GM10248 (cell line): ENCODE measurements around the gene RSRP1.

ENCODE experiments used
- CTCF ChIA-PET: fragments of 300-600 bp; sonication (Branson Sonifier 250); formaldehyde crosslinking; extraction: SDS; loops from one replicate; lab custom pipeline; 2021; ENCODE audit warnings: antibody characterized with exemption; lab: Yijun Ruan, JAX
- POLR2A ChIA-PET: fragments of 350-650 bp; sonication (Branson Sonifier 250); formaldehyde crosslinking; extraction: SDS; loops from one replicate; lab custom pipeline; 2020; ENCODE audit warnings: antibody characterized with exemption; lab: Yijun Ruan, JAX
- DNase-seq: peaks from one replicate; pipeline ENCODE4 v3.0.0; 2012; ENCODE audit errors: extremely low spot score
- TF ChIP-seq, protein P1 (sequence below): IDR thresholded peaks from 2 replicates; pipeline ENCODE4 v1.5.1; 2012; ENCODE audit warnings: mild to moderate bottlenecking, low read depth; ENCODE audit errors: extremely low read depth, missing control alignments, control extremely low read depth

RSRP1 gene

DNA sequence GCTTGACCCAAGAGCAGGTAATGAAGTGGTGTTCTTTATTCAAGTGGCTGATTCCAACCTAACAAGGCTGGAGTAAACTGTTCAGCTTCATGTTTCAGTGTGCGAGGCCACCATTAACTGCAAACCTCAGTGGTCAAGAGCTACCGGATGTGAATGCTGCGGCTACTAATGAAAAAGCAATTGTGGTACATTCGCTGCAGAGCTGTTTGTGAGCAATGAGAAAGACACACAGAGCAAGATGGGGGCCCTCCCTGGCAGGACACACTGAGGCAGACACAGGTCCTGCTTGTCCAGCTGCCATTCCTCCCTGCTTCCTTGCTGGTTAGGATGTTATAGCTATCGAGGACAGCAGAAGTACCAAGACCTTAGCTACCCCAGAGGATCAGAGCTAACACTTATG lies 41.1 kb downstream of the RSRP1 start:
- POLR2A ChIA-PET, result no interaction called here
- CTCF ChIA-PET, result interaction anchor here (0.7 to 6.0 kb wide), 18 partner anchors 8 to 517 kb away, joined by 3 to 66 read pairs (median 7); partner anchors contain the start of gene SYF2
- TF ChIP-seq, protein P1, sequence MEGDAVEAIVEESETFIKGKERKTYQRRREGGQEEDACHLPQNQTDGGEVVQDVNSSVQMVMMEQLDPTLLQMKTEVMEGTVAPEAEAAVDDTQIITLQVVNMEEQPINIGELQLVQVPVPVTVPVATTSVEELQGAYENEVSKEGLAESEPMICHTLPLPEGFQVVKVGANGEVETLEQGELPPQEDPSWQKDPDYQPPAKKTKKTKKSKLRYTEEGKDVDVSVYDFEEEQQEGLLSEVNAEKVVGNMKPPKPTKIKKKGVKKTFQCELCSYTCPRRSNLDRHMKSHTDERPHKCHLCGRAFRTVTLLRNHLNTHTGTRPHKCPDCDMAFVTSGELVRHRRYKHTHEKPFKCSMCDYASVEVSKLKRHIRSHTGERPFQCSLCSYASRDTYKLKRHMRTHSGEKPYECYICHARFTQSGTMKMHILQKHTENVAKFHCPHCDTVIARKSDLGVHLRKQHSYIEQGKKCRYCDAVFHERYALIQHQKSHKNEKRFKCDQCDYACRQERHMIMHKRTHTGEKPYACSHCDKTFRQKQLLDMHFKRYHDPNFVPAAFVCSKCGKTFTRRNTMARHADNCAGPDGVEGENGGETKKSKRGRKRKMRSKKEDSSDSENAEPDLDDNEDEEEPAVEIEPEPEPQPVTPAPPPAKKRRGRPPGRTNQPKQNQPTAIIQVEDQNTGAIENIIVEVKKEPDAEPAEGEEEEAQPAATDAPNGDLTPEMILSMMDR, result no peak
- no peak for DNase-seq

DNA sequence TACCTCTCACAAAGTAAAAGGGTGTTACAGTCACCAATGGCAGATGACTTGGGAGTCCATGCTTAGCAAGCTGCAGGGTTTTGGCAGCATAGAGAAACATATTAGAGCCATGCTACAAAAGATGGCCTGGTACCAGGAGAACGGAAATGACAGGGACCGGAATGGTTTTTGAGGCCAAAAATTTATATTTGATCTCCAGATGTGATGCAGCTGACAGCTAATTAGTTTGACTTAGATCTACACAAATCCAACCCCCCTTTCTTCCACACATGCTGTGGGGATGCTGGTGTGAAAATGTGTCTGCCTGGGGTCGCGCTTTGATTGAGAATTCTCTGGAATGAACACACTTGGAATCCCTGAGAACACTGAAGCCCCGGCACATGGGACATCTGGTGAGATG lies 41.5 kb downstream of the RSRP1 start:
- CTCF ChIA-PET, result interaction anchor here (0.7 to 6.0 kb wide), 33 partner anchors 8 to 517 kb away, joined by 3 to 66 read pairs (median 4); partner anchors contain the start of gene SYF2
- TF ChIP-seq, protein P1, result no peak
- POLR2A ChIA-PET, result no interaction called here
- DNase-seq, result no peak

DNA sequence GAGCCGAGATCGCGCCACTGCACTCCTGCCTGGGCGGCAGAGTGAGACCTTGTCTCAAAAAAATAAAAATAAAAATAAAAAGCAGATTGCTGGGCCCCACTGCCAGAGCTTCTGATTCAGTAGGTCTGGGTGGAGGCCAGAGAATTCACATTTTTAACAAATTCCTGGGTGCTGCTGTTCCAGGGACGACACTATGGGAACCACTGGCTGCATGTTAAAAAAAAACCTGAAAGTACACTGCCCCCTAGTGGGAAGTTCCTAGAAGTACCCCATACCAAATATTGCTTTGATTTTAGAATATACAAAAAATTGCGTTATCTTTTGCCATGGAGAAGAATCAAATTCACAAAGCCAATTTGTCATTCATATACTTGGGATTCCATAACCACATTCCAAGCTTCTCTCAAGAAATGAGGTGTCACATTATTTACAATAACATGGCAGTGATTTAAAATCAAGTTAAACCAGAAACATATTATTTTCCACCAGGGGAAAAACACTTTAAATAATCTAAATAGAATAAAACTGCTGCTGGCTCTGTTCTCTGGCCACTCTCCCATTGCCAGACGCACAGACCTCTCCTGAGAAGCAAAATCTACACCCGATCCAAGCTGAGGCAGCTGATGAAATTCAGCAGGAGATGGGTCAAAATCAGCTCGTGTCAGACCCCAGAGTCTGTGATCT lies 42.3 kb downstream of the RSRP1 start:
- DNase-seq, result peak; percentile 65
- TF ChIP-seq, protein P1, result peak; percentile 42
- CTCF ChIA-PET, result interaction anchor here (0.7 to 6.0 kb wide), 37 partner anchors 8 to 516 kb away, joined by 3 to 66 read pairs (median 4); partner anchors contain the start of gene SYF2
- POLR2A ChIA-PET, result no interaction called here

DNA sequence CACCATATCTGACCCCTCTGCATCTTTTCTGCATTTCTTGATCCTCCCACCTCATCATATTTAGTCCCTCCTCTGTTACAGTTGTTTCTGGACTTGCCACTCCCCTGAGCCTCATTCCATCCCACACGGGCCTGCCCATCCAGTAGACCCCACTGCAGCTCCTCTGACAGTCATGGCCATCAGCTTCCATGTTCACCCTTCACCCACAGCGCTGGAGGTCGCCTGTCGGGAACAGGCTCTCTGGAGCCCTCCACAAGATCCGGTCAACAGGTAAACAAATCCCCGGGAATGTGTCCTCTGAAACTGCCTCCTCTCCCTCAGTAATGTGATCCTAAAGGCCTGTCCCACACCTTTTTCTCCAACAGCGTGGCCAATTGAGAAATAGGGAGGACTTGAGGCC lies 46.2 kb downstream of the RSRP1 start:
- ChIA-PET CTCF (interaction anchor here (1.4 to 1.9 kb wide), 2 partner anchors 9 to 10 kb away, joined by 3 to 5 read pairs; no protein-coding TSS in a partner anchor), POLR2A (no interaction called here)
- no peak for DNase-seq
- TF ChIP-seq, protein P1, result no peak

DNA sequence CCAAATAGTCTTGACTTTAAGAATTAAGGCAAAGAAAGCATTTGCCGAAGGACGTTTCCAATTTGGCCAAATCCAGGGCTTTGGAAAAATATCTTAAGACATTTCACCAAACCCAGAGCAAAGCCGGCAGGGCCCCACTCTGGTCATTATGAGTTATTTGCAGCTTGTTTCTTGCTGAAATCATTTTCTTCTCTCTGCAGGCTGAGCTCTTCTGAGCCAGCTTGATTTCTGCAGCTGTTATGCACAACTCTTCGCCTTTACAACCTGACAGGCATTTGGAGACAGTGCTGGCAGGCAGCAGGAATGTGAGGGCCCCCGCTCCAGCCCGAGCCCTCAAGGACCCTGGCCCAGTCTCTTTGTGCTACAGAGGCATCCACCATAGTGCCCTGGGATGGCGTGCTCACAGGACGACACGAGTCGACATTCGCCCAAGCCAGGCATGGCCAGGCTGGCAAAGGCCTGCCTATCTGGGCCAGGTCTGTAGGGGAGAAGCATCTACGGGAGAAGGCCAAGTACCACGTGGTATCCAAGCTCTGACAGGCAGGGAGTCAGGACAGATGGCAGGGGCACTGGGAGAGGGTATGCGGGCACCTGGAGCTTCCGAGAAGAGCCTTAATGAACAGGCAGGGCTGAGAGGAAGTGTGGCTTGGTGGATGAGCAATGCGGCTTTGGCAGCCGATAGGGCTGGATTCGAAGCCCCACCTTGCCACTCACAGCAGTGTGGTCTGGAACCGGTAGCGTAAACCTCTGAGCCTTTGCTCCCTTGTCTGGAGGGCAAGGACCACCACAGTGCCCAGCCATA lies 47.2 kb downstream of the RSRP1 start:
- CTCF ChIA-PET, result interaction anchor here (0.8 to 1.9 kb wide), 4 partner anchors 8 to 352 kb away, joined by 3 to 5 read pairs (median 4); no protein-coding TSS in a partner anchor
- TF ChIP-seq, protein P1, result no peak
- POLR2A ChIA-PET, result no interaction called here
- DNase-seq, result no peak

DNA sequence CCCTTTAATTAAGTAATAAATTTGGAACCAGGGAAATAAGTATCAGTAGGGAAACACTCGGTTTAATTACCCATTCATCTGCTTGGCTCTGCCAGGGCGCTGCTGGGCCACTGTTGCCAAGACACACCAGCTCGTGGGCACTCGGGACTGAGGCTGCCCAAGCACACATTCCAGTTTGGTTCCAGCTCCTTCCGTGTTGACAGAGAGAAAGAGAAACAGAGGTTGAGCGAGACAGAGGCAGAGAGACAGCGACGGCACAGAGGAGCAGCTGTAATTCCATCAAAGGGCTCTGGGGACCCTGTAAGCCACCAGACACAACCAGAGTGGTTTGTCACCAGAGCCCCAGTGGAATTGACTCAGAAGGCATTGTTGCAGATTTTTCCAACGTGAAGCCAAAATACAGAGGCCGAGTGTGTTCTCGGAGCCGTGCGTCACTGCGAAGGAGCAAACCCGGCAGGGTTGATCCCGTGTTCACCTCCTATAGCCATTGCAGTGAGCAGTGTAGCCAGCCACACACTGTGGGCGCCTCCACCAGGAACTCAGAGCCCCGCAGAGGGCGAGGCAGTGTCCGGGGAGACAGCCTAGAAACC lies 48.5 kb downstream of the RSRP1 start:
- POLR2A ChIA-PET, result no interaction called here
- CTCF ChIA-PET, result interaction anchor here (1.0 to 1.9 kb wide), 3 partner anchors 8 to 17 kb away, joined by 3 to 9 read pairs (median 5); no protein-coding TSS in a partner anchor
- TF ChIP-seq, protein P1, result no peak
- DNase-seq, result no peak
